Peyer's patch (tissue), 4 donors: ENCODE data around the gene CDH1. TPM values are rescaled to one million over a fixed set of nuclear protein-coding genes. Genes with fewer than 3 reads are reported as not detected.

Experiments used
- DNase-seq, 3 donors: peaks; one replicate each; pipeline ENCODE4 v3.0.0-alpha.2; 2017 to 2019
- H3K27ac ChIP-seq, 4 donors: fragments of 200-600 bp; sonication (generic); one replicate each; pipeline ENCODE4 v1.5.1; 2016 to 2019
- H3K27me3 ChIP-seq, 2 donors: fragments of 200-600 bp; sonication (generic); one replicate each; pipeline ENCODE4 v1.5.1; 2019
- H3K36me3 ChIP-seq, 3 donors: fragments of 200-600 bp; sonication (generic); one replicate each; pipeline ENCODE4 v1.5.1; 2016 to 2019
- H3K4me1 ChIP-seq, 4 donors: fragments of 200-600 bp; sonication (generic); one replicate each; pipeline ENCODE4 v1.5.1; 2016 to 2019
- H3K4me3 ChIP-seq, 4 donors: fragments of 200-600 bp; sonication (generic); 1 replicate in 3 of 4; 2 replicates in 1 of 4; pipeline ENCODE4 v1.5.1; 2016 to 2019; ENCODE audit warnings: mild to moderate bottlenecking in 1 of 4
- H3K9me3 ChIP-seq, 4 donors: fragments of 200-600 bp; sonication (generic); one replicate each; pipeline ENCODE4 v1.5.1; 2016 to 2019; ENCODE audit warnings: mild to moderate bottlenecking in 1 of 4
- POLR2A ChIP-seq, 2 donors: fragments of 450-650 bp; IDR thresholded peaks; one replicate each; pipeline ENCODE4 v1.5.1; 2017; ENCODE audit warnings: antibody characterized with exemption in 2 of 2, mild to moderate bottlenecking in 2 of 2, moderate library complexity in 2 of 2
- total RNA-seq, 4 donors: library from RNA; depleted of rRNA; stranded (reverse); fragments of >200 nt; gene quantifications; one replicate each; pipeline ENCODE4 v1.1.0, GENCODE V29; 2016
- TF ChIP-seq, protein P1 (sequence below), 6 experiments: fragments of 450-650 bp in 4 of 6; fragments of 200-600 bp in 2 of 6; sonication (generic) in 1 of 6; IDR thresholded peaks; one replicate each; pipeline ENCODE4 v1.5.1; 2017 to 2019; ENCODE audit warnings: antibody characterized with exemption in 6 of 6, mild to moderate bottlenecking in 3 of 6, moderate library complexity in 1 of 6

Gene CDH1
- total RNA-seq, 4 donors from 2014 or later = 56.9 to 612 (median 429) TPM

DNA sequence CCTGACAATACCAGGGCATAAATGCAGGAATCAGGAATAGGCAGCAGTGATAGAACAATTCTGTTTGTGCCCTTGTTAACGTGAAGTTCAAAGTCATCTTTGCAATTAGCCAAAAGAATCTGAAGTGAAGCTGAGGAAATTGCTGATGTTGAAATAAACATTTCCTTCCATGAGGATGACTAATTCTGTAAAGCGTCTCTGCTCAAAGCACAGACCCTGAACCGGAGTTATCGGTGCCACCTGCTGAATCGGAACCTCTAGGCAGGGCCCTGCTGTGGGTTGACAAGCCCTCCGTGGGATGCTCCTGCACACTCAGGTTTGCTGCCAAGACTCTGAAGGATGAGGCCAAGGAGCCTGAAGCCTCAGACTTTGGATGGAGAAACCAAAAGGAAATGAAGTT lies 37.0 kb upstream of the CDH1 start:
- H3K36me3 ChIP-seq = no peaks in the 10 kb centered on the region
- TF ChIP-seq, protein P1, sequence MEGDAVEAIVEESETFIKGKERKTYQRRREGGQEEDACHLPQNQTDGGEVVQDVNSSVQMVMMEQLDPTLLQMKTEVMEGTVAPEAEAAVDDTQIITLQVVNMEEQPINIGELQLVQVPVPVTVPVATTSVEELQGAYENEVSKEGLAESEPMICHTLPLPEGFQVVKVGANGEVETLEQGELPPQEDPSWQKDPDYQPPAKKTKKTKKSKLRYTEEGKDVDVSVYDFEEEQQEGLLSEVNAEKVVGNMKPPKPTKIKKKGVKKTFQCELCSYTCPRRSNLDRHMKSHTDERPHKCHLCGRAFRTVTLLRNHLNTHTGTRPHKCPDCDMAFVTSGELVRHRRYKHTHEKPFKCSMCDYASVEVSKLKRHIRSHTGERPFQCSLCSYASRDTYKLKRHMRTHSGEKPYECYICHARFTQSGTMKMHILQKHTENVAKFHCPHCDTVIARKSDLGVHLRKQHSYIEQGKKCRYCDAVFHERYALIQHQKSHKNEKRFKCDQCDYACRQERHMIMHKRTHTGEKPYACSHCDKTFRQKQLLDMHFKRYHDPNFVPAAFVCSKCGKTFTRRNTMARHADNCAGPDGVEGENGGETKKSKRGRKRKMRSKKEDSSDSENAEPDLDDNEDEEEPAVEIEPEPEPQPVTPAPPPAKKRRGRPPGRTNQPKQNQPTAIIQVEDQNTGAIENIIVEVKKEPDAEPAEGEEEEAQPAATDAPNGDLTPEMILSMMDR (IDR thresholded peaks at IDR 0.05) = no peak
- no peak for TF ChIP-seq POLR2A (IDR thresholded peaks at IDR 0.05)
- H3K27ac ChIP-seq = no peak overlapping the region
- H3K9me3 ChIP-seq = no peaks in the 10 kb centered on the region
- no peaks in the 10 kb centered on the region for H3K4me1 ChIP-seq
- DNase-seq = no peak
- H3K4me3 ChIP-seq = no peak overlapping the region
- no peaks in the 10 kb centered on the region for H3K27me3 ChIP-seq

DNA sequence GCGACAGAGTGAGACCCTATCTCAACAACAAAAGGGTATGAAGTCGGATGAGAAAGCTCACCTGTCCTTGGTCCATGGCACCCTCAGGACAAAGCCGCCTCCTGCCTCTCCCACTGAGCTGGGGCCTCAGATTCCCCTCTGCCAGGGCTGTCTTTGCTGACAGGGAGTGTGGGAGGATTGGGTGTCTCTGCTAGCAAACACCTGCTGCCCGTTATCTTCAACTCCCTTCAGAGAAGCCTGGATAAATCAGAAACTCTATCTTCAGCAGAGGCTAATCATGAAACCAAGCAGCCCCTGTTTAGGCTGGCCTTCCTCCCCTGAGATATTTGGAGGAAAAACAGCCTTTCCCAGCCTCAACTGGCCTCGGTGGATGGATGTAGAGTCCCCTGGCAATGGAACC lies 36.3 kb upstream of the CDH1 start:
- no peak for DNase-seq
- H3K27me3 ChIP-seq = no peaks in the 10 kb centered on the region
- TF ChIP-seq, protein P1 (IDR thresholded peaks at IDR 0.05) = no peak
- no peak for TF ChIP-seq POLR2A (IDR thresholded peaks at IDR 0.05)

DNA sequence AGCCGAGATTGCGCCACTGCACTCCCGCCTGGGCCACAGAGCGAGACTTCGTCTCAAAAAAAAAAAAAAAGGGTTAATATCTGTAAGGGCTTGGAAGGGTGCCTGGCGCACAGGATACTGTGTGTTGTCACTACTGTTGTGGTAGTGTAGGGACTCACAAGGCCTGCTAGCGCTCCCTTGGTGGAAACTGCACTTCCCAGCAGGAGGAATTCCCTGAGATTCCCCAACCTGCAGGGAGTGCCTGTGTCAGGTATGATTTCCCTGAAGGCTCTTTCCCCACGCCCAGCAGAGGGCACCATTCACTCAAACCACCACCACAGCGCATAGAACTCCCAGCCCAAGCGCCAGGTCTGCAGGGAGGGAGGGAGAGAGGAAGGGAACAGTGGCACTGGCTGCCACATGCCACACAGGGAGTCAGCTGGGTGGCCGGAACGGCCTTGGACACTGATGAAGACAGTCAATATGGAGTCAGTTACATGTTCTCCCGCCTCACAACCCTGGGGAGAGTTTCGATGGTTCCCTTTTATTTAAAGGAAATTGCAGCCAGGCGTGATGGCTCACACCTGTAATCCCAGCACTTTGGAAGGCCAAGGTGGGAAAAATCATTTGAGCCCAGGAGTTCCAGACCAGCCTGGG lies 32.7 kb upstream of the CDH1 start:
- Histone ChIP-seq H3K4me3 (no peak overlapping the region), H3K27me3 (no peaks in the 10 kb centered on the region), H3K4me1 (peaks cover 0 to 16% (median 0%) of the 10 kb centered on the region in 4 donors), H3K36me3 (no peaks in the 10 kb centered on the region), H3K9me3 (no peaks in the 10 kb centered on the region), H3K27ac (no peak overlapping the region)
- TF ChIP-seq, protein P1 (IDR thresholded peaks at IDR 0.05) = peak; percentile 26 to 98 (median 86)
- no peak for TF ChIP-seq POLR2A (IDR thresholded peaks at IDR 0.05)
- DNase-seq = peak; percentile 43 to 92 (median 92)

More for the DNA sequence above, 36.3 kb upstream of the CDH1 start:
- Histone ChIP-seq H3K36me3 (no peaks in the 10 kb centered on the region), H3K27ac (no peak overlapping the region), H3K4me1 (no peaks in the 10 kb centered on the region), H3K4me3 (no peak overlapping the region), H3K9me3 (no peaks in the 10 kb centered on the region)

DNA sequence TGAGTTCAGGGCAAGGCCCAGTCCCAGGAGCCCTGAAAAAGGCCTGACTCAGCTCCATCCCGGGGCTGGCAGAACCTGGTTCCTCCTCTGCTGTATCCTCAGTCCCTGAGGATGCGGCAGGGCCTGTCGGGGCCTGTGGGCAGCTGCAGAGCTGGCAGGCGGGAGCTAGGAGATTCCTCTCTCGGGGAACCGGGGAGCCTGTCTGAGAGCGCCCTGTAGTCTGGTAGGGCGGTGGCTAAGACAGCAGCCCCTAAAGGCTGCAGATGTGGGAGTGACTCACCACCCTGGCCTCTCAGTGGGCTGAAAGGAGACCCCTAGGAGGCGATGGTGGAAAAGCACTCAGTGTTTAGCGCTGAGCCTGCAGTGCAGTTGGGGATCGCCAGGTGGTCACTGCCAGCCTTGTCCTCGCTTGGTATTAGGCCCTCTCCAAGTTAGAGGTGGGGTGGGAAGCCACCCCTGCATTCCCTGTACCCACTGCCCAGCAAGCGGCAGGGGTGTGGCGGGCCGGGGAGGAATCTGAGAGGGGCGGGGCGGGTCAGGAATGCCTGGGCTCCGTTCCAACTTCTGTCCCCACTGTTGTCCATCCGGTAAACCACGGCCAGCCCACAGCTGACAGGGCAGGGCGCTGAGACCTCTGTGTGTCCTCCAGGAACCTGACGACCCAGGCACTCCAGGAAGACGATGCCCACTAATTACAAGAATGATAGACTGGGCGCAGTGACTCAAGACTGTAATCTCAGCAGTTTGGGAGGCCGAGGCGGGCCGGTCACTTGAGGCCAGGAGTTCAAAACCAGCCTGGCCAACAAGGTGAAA lies 29.5 kb upstream of the CDH1 start:
- Histone ChIP-seq H3K4me3 (no peak overlapping the region), H3K4me1 (peaks cover 0 to 23% (median 0%) of the 10 kb centered on the region in 4 donors), H3K27me3 (no peaks in the 10 kb centered on the region), H3K27ac (peak overlapping the region in 2 of 4 donors; percentile 68 to 83), H3K9me3 (no peaks in the 10 kb centered on the region), H3K36me3 (no peaks in the 10 kb centered on the region)
- TF ChIP-seq, protein P1 (IDR thresholded peaks at IDR 0.05) = no peak
- no peak for TF ChIP-seq POLR2A (IDR thresholded peaks at IDR 0.05)
- DNase-seq = peak in 2 of 3 donors; percentile 85 to 87

DNA sequence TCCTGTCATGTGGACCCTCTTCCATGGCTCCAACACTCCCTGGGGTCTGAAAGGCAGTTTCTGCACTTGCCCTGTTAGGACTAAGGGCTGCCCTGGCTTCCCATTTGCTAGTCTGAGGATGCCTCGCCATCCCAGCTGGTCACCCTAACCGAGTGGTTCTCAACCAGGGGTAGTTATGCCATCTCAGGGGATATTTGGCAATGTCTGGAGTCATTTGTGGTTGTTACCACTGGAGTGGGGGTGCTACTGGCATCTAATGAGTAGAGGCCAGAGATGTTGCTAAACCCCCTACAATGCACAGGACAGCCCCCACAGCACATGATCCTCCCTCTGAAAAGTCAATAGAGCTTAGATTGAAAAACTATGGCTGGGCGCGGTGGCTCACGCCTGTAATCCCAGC lies 26.9 kb upstream of the CDH1 start:
- no peak for TF ChIP-seq POLR2A (IDR thresholded peaks at IDR 0.05)
- TF ChIP-seq, protein P1 (IDR thresholded peaks at IDR 0.05) = no peak
- DNase-seq = no peak
- H3K9me3 ChIP-seq = no peaks in the 10 kb centered on the region
- H3K27me3 ChIP-seq = no peaks in the 10 kb centered on the region
- H3K4me3 ChIP-seq = no peak overlapping the region
- H3K4me1 ChIP-seq = peaks cover 0 to 23% (median 0%) of the 10 kb centered on the region in 4 donors
- no peaks in the 10 kb centered on the region for H3K36me3 ChIP-seq
- H3K27ac ChIP-seq = no peak overlapping the region
